22Rv1 (cell line): ENCODE results near the gene FRA10AC1.
A peak's percentile ranks its signal among the peaks of the same experiment; 100 is the strongest.

Experiments used
- ZFX ChIP-seq: fragments of 450-650 bp; IDR thresholded peaks from 2 replicates; pipeline ENCODE4 v1.6.1; 2017; ENCODE audit warnings: antibody characterized with exemption, borderline replicate concordance
- TF ChIP-seq, protein P1 (sequence below): fragments of 450-650 bp; IDR thresholded peaks from 2 replicates; pipeline ENCODE4 v1.5.1; 2017; ENCODE audit warnings: mild to moderate bottlenecking

GRCh38 chr10:93702210-93703001 is at the start of gene FRA10AC1:
- TF ChIP-seq, protein P1, sequence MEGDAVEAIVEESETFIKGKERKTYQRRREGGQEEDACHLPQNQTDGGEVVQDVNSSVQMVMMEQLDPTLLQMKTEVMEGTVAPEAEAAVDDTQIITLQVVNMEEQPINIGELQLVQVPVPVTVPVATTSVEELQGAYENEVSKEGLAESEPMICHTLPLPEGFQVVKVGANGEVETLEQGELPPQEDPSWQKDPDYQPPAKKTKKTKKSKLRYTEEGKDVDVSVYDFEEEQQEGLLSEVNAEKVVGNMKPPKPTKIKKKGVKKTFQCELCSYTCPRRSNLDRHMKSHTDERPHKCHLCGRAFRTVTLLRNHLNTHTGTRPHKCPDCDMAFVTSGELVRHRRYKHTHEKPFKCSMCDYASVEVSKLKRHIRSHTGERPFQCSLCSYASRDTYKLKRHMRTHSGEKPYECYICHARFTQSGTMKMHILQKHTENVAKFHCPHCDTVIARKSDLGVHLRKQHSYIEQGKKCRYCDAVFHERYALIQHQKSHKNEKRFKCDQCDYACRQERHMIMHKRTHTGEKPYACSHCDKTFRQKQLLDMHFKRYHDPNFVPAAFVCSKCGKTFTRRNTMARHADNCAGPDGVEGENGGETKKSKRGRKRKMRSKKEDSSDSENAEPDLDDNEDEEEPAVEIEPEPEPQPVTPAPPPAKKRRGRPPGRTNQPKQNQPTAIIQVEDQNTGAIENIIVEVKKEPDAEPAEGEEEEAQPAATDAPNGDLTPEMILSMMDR = peak; percentile 77
- no peak for TF ChIP-seq ZFX
